Muscle layer of duodenum (tissue), 2 donors: ENCODE data around the gene FOXC2.

Experiments
- H3K27ac ChIP-seq: one replicate; pipeline ENCODE4 v1.7.0; 2013; ENCODE audit warnings: mild to moderate bottlenecking, low read length
- H3K27me3 ChIP-seq: one replicate; pipeline ENCODE4 v1.7.0; 2013; ENCODE audit warnings: low read depth, mild to moderate bottlenecking, control low read depth, low read length
- H3K36me3 ChIP-seq, 2 donors: one replicate each; pipeline ENCODE4 v1.7.0; 2013; ENCODE audit warnings: low read length in 2 of 2, control low read depth in 1 of 2, mild to moderate bottlenecking in 1 of 2; ENCODE audit not compliant: insufficient read depth in 2 of 2, control insufficient read depth in 1 of 2
- H3K4me1 ChIP-seq, 2 donors: one replicate each; pipeline ENCODE4 v1.7.0; 2013; ENCODE audit warnings: low read length in 2 of 2, mild to moderate bottlenecking in 2 of 2, control low read depth in 1 of 2, moderate library complexity in 1 of 2; ENCODE audit not compliant: insufficient read depth in 2 of 2, control insufficient read depth in 1 of 2
- H3K4me3 ChIP-seq, 2 donors: one replicate each; pipeline ENCODE4 v1.7.0; 2013; ENCODE audit warnings: low read length in 2 of 2, low read depth in 1 of 2, mild to moderate bottlenecking in 1 of 2
- H3K9me3 ChIP-seq, 2 donors: one replicate each; pipeline ENCODE4 v1.7.0; 2013; ENCODE audit warnings: low read length in 2 of 2, control low read depth in 1 of 2, mild to moderate bottlenecking in 1 of 2; ENCODE audit not compliant: control insufficient read depth in 1 of 2
- donor health status: healthy.

Gene FOXC2

DNA sequence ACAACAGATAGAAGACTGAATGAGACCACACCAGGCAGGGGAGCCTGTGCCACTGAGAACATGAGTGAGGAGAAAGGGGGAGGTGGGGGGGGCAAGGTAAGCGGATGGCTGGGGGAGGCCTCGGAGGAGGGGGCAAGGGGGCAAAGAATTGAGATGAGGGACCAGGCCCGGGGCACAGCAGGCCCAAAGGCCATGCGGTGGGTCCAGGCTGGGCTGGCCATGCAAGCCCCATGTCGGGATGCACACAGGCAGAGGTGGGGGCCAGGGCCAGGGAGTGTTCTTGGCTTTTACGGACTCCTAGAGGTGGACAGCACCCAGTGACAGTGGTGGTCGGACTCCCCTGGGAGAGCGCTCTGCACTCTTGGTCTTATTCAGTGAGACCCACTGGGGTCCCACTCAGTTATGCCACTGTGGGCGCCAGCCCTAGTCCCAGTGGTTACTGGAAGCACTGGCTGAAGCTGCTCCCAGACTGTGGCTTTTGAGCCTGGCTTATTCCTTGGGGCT is 6.8 kb upstream of the FOXC2 start:
- Histone ChIP-seq H3K27ac (no peak overlapping the region), H3K36me3 (no peaks in the 10 kb centered on the region), H3K27me3 (peaks cover 10% of the 10 kb centered on the region), H3K9me3 (no peaks in the 10 kb centered on the region), H3K4me1 (peaks cover 0 to 12% of the 10 kb centered on the region in 2 donors), H3K4me3 (no peak overlapping the region)

DNA sequence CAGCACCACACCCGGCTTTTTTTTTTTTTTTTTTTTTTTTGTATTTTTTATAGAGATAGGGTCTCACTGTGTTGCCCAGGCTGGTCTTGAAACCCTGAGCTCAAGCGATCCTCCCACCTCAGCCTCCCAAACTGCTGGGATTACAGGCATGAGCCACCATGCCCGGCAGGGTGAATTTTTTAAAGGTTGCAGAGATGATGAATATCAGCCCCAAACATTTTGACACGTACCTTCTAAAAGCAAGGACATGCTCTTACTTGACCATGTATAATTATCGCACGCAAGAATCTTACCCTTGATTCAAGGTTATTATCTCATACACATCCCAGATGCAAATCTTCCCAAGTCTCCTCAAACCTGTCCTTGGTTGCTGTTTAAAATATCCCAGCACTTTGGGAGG is 4.3 kb upstream of the FOXC2 start:
- Histone ChIP-seq H3K27me3 (peaks cover 24% of the 10 kb centered on the region), H3K4me3 (no peak overlapping the region), H3K36me3 (no peaks in the 10 kb centered on the region), H3K27ac (no peak overlapping the region), H3K9me3 (no peaks in the 10 kb centered on the region), H3K4me1 (peaks cover 0 to 23% of the 10 kb centered on the region in 2 donors)

DNA sequence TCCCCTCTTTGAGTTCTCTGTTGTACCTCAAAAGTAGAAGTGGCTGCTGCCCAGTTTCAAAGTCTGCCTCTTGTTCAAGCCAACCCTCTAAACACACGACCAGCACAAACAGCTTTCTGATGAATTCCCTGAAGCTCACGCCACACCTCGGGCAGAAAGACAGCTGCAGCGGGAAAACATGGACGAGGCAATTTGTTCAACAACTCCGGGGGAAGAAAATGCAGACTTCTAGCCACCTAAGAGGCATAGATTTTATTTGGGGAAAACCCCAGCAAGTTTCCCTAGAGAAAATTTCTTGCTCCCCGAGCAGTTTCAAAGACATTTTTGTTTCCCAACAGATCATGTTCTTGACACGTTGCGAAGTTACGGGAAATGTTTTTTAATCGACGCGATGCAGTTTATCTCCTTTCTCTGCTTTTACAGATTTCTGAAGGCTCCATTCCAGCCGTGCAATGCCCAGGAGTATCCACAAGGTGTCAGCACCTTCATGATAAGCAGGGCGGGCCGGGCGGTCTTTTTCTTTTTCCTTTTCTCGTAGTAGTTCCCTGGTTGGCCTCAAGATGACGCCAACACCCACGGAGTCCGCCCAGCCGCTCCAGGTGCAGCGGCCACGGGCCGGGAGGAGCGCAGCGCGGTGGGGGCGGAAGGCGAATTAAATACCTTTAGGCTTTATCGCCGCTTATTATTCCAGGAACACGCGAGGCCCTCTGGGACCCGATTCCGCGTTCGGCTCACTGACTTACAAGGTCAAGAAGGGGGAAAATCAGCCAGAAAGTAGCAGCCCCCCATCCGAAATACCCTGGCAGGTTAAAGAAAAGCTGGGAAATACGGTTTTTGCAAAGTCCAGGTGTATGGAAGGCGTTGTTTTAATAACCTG is 2.9 kb upstream of the FOXC2 start:
- no peaks in the 10 kb centered on the region for H3K9me3 ChIP-seq
- no peak overlapping the region for H3K4me3 ChIP-seq
- H3K36me3 ChIP-seq, result no peaks in the 10 kb centered on the region
- no peak overlapping the region for H3K27ac ChIP-seq
- peaks cover 0 to 29% of the 10 kb centered on the region in 2 donors for H3K4me1 ChIP-seq
- H3K27me3 ChIP-seq, result peaks cover 27% of the 10 kb centered on the region

DNA sequence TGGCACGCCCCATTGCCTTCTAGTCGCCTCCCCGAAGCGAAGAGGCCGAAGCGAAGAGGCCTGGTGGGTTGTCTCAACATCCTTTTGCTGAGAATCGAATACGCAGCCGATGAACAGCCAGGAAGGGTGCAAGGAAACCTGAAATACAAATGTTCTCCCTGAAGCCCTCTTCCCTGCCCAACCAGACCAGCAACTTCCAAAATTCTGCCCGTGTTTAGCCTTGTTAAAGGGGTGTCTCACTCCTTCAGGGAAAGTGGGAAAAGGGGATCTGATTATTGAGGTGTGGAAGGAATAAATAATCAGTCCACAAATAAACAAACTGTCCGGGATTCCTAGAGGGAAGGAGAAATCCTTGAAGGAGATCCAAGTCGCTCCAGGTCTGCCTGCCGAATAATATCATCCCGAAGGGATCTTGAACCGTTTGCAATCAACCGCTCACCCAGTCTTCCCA is 1.4 kb upstream of the FOXC2 start:
- H3K27ac ChIP-seq, result no peak overlapping the region
- H3K9me3 ChIP-seq, result no peaks in the 10 kb centered on the region
- H3K4me1 ChIP-seq, result peaks cover 0 to 29% of the 10 kb centered on the region in 2 donors
- no peaks in the 10 kb centered on the region for H3K36me3 ChIP-seq
- H3K4me3 ChIP-seq, result no peak overlapping the region
- H3K27me3 ChIP-seq, result peaks cover 41% of the 10 kb centered on the region

DNA sequence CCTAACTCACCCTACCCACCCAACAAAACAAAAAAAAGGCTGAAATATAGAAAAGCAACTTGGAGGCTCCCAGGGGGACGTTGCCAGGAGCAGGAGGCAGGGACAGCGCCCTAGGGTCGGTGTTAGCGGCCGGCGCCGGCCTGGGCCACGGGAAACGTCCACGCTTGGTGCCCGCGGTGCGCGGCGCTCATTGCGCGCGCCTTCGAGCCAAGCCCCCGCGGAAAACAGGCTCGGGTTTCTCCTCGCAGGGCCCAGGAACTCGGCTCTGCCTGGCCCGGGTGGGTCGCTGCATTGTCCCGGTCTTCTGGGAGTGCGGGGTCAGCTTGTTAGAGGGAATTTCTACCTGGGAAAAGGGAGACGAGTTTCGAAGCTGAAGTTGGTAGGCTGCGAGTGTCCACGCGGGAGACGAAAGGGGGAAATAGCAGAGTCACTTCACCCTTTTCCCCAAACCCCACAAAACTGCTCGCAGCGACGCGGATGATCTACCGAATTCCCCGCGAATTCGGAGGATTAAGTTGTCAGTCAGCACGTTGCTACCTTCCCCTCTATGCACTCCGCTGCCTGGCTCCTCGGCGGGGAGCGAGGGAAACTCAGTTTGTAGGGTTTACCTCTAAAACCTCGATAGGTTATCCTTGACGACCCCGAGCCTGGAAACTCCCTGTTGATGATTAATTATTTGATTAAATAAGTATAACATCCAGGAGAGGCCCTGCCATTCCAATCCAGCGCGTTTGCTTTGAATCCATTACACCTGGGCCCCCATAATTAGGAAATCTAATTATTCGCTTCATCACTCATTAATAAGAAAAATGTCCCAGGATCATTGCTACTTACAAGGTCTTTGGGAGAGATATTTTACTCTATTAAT is 751 bp upstream of the FOXC2 start:
- H3K36me3 ChIP-seq, result no peaks in the 10 kb centered on the region
- H3K4me1 ChIP-seq, result peaks cover 0 to 29% of the 10 kb centered on the region in 2 donors
- H3K4me3 ChIP-seq, result no peak overlapping the region
- H3K27ac ChIP-seq, result no peak overlapping the region
- peaks cover 47% of the 10 kb centered on the region for H3K27me3 ChIP-seq
- H3K9me3 ChIP-seq, result no peaks in the 10 kb centered on the region

DNA sequence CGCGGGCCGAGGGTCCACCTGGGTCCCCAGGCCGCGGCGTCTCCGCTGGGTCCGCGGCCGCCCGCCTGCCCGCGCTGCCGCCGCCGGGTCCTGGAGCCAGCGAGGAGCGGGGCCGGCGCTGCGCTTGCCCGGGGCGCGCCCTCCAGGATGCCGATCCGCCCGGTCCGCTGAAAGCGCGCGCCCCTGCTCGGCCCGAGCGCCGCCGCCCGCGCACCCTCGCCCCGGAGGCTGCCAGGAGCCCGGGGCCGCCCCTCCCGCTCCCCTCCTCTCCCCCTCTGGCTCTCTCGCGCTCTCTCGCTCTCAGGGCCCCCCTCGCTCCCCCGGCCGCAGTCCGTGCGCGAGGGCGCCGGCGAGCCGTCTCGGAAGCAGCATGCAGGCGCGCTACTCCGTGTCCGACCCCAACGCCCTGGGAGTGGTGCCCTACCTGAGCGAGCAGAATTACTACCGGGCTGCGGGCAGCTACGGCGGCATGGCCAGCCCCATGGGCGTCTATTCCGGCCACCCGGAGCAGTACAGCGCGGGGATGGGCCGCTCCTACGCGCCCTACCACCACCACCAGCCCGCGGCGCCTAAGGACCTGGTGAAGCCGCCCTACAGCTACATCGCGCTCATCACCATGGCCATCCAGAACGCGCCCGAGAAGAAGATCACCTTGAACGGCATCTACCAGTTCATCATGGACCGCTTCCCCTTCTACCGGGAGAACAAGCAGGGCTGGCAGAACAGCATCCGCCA is 504 bp downstream of the FOXC2 start:
- Histone ChIP-seq H3K27me3 (peaks cover 60% of the 10 kb centered on the region), H3K27ac (no peak overlapping the region), H3K4me3 (peak overlapping the region in 1 of 2 donors; percentile 30)

DNA sequence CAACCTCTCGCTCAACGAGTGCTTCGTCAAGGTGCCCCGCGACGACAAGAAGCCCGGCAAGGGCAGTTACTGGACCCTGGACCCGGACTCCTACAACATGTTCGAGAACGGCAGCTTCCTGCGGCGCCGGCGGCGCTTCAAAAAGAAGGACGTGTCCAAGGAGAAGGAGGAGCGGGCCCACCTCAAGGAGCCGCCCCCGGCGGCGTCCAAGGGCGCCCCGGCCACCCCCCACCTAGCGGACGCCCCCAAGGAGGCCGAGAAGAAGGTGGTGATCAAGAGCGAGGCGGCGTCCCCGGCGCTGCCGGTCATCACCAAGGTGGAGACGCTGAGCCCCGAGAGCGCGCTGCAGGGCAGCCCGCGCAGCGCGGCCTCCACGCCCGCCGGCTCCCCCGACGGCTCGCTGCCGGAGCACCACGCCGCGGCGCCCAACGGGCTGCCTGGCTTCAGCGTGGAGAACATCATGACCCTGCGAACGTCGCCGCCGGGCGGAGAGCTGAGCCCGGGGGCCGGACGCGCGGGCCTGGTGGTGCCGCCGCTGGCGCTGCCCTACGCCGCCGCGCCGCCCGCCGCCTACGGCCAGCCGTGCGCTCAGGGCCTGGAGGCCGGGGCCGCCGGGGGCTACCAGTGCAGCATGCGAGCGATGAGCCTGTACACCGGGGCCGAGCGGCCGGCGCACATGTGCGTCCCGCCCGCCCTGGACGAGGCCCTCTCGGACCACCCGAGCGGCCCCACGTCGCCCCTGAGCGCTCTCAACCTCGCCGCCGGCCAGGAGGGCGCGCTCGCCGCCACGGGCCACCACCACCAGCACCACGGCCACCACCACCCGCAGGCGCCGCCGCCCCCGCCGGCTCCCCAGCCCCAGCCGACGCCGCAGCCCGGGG is 1.3 kb downstream of the FOXC2 start:
- Histone ChIP-seq H3K27ac (no peak overlapping the region), H3K9me3 (no peaks in the 10 kb centered on the region), H3K27me3 (peaks cover 67% of the 10 kb centered on the region), H3K4me1 (peaks cover 0 to 29% of the 10 kb centered on the region in 2 donors), H3K4me3 (peak overlapping the region in 1 of 2 donors; percentile 30), H3K36me3 (no peaks in the 10 kb centered on the region)

More for the DNA sequence above, 504 bp downstream of the FOXC2 start:
- Histone ChIP-seq H3K36me3 (no peaks in the 10 kb centered on the region), H3K9me3 (no peaks in the 10 kb centered on the region), H3K4me1 (peaks cover 0 to 29% of the 10 kb centered on the region in 2 donors)

DNA sequence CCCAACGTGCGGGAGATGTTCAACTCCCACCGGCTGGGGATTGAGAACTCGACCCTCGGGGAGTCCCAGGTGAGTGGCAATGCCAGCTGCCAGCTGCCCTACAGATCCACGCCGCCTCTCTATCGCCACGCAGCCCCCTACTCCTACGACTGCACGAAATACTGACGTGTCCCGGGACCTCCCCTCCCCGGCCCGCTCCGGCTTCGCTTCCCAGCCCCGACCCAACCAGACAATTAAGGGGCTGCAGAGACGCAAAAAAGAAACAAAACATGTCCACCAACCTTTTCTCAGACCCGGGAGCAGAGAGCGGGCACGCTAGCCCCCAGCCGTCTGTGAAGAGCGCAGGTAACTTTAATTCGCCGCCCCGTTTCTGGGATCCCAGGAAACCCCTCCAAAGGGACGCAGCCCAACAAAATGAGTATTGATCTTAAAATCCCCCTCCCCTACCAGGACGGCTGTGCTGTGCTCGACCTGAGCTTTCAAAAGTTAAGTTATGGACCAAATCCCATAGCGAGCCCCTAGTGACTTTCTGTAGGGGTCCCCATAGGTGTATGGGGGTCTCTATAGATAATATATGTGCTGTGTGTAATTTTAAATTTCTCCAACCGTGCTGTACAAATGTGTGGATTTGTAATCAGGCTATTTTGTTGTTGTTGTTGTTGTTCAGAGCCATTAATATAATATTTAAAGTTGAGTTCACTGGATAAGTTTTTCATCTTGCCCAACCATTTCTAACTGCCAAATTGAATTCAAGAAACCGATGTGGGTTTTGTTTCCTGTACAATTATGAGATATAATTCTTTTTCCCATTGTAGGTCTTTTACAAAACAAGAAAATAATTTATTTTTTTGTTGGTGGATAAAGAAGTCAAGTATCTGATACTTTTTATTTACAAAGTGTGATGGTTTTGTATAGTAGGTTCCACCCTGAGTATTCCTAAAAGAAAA is 2.3 kb downstream of the FOXC2 start:
- peaks cover 0 to 27% of the 10 kb centered on the region in 2 donors for H3K4me1 ChIP-seq
- no peak overlapping the region for H3K27ac ChIP-seq
- H3K27me3 ChIP-seq, result peaks cover 66% of the 10 kb centered on the region
- no peaks in the 10 kb centered on the region for H3K36me3 ChIP-seq
- H3K4me3 ChIP-seq, result peak overlapping the region; percentile 37 to 41
- H3K9me3 ChIP-seq, result no peaks in the 10 kb centered on the region

DNA sequence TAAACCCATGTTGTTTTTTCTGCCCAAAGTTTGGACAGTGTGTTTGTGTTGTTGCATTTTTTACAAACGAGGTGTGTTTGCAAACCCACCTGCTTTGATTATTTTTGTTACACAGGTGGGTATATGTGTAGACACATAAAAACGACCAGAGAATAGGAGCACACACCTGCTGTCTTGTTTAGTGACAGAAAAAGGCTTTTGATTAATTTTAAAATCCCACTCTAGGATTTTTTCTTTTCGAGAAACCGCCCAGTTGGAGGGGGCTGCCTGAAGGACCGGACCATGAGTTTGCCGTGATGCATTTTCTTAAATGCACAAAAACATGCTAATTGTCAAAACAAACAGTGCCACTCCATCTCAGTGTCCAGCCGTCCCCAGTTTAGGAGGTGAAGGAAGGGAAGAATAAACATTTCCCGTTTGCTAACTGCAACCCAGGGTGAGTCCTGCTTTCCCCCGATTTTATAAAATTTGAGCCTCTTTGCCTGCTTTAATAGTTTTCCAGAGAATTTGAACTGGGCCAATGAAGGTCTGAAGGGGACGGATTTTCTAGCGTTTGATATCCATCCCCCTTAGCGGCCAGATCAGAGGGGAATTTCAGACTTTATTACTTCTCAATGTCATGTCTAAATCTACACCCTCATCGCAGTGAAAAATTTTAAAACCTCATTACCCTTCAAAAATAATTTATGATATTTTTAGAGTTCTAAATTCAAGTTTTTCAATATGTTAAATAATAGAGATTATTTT is 3.2 kb downstream of the FOXC2 start:
- peaks cover 64% of the 10 kb centered on the region for H3K27me3 ChIP-seq
- H3K27ac ChIP-seq, result no peak overlapping the region

More for the DNA sequence above, 3.2 kb downstream of the FOXC2 start:
- H3K9me3 ChIP-seq, result no peaks in the 10 kb centered on the region
- no peak overlapping the region for H3K4me3 ChIP-seq
- H3K4me1 ChIP-seq, result peaks cover 0 to 22% of the 10 kb centered on the region in 2 donors
- no peaks in the 10 kb centered on the region for H3K36me3 ChIP-seq
